H9 (cell line): ENCODE data around the gene GJB4. TPM values are rescaled to one million over a fixed set of nuclear protein-coding genes. Genes with fewer than 3 reads are reported as not detected.

ENCODE experiments used
- DNase-seq: peaks from one replicate; pipeline ENCODE4 v3.0.0-alpha.2; 2017
- H2AFZ ChIP-seq: one replicate; pipeline ENCODE4 v1.6.1; 2013; ENCODE audit warnings: mild to moderate bottlenecking, low read length, control low read depth, moderate library complexity
- H2AK5ac ChIP-seq: 2 replicates; pipeline ENCODE4 v1.6.1; 2013; ENCODE audit warnings: low read length, control low read depth, mixed read lengths; ENCODE audit not compliant: insufficient read length
- H2BK120ac ChIP-seq: one replicate; pipeline ENCODE4 v1.6.1; 2013; ENCODE audit warnings: low read depth, mild to moderate bottlenecking, low read length, control low read depth, inconsistent platforms; ENCODE audit not compliant: poor library complexity, severe bottlenecking
- H2BK12ac ChIP-seq: 2 replicates; pipeline ENCODE4 v1.6.1; 2013; ENCODE audit warnings: low read length, control low read depth, mixed read lengths, low read depth; ENCODE audit not compliant: insufficient read length
- H2BK15ac ChIP-seq: 2 replicates; pipeline ENCODE4 v1.6.1; 2013; ENCODE audit warnings: low read depth, low read length, control low read depth
- H2BK20ac ChIP-seq: one replicate; pipeline ENCODE4 v1.6.1; 2013; ENCODE audit warnings: low read depth, mild to moderate bottlenecking, low read length, control low read depth, inconsistent platforms; ENCODE audit not compliant: poor library complexity, severe bottlenecking
- H2BK5ac ChIP-seq: 2 replicates; pipeline ENCODE4 v1.6.1; 2013; ENCODE audit warnings: low read length, control low read depth, mixed read lengths; ENCODE audit not compliant: insufficient read length
- H3K14ac ChIP-seq: 2 replicates; pipeline ENCODE4 v1.6.1; 2013; ENCODE audit warnings: low read length, control low read depth; ENCODE audit not compliant: insufficient read depth
- H3K18ac ChIP-seq: 2 replicates; pipeline ENCODE4 v1.6.1; 2013; ENCODE audit warnings: low read depth, mild to moderate bottlenecking, mixed read lengths, low read length, control low read depth; ENCODE audit not compliant: insufficient read length
- H3K23ac ChIP-seq: 2 replicates; pipeline ENCODE4 v1.6.1; 2013; ENCODE audit warnings: low read length, control low read depth, mixed read lengths, low read depth; ENCODE audit not compliant: insufficient read length
- H3K23me2 ChIP-seq: 2 replicates; pipeline ENCODE4 v1.6.1; 2013; ENCODE audit warnings: low read depth, mild to moderate bottlenecking, mixed read lengths, low read length, control low read depth; ENCODE audit not compliant: insufficient read length, poor library complexity, severe bottlenecking
- H3K27ac ChIP-seq: 2 replicates; pipeline ENCODE4 v1.5.1; 2013; ENCODE audit warnings: low read length, control low read depth, mixed read lengths, low read depth; ENCODE audit not compliant: insufficient read length
- H3K27me3 ChIP-seq: 2 replicates; pipeline ENCODE4 v1.6.1; 2013; ENCODE audit warnings: low read length, control low read depth, inconsistent platforms; ENCODE audit not compliant: insufficient read depth
- H3K4ac ChIP-seq: 2 replicates; pipeline ENCODE4 v1.6.1; 2013; ENCODE audit warnings: low read depth, mild to moderate bottlenecking, control low read depth, inconsistent platforms, low read length, moderate library complexity
- H3K4me1 ChIP-seq: 2 replicates; pipeline ENCODE4 v1.6.1; 2013; ENCODE audit warnings: low read length, control low read depth, inconsistent platforms; ENCODE audit not compliant: insufficient read depth
- H3K4me2 ChIP-seq: 2 replicates; pipeline ENCODE4 v1.6.1; 2013; ENCODE audit warnings: low read length, control low read depth, mixed read lengths; ENCODE audit not compliant: insufficient read length, insufficient read depth
- H3K56ac ChIP-seq: 2 replicates; pipeline ENCODE4 v1.6.1; 2013; ENCODE audit warnings: low read depth, mild to moderate bottlenecking, mixed read lengths, low read length, control low read depth; ENCODE audit not compliant: insufficient read length
- H3K79me1 ChIP-seq: 2 replicates; pipeline ENCODE4 v1.6.1; 2013; ENCODE audit warnings: low read depth, mild to moderate bottlenecking, moderate library complexity, low read length, control low read depth, inconsistent platforms; ENCODE audit not compliant: insufficient read depth, poor library complexity, severe bottlenecking
- H3K79me2 ChIP-seq: 2 replicates; pipeline ENCODE4 v1.6.1; 2013; ENCODE audit warnings: low read length, control low read depth, inconsistent platforms; ENCODE audit not compliant: insufficient read depth
- H3K9ac ChIP-seq: 2 replicates; pipeline ENCODE4 v1.6.1; 2013; ENCODE audit warnings: low read length, control low read depth, mixed read lengths; ENCODE audit not compliant: insufficient read length; ENCODE audit errors: extremely low read depth
- H3K9me3 ChIP-seq: one replicate; pipeline ENCODE4 v1.6.1; 2013; ENCODE audit warnings: low read depth, low read length, inconsistent platforms; ENCODE audit not compliant: control insufficient read depth
- H3T11ph ChIP-seq: one replicate; pipeline ENCODE4 v1.6.1; 2013; ENCODE audit warnings: mild to moderate bottlenecking, low read length, control low read depth, inconsistent platforms
- H4K20me1 ChIP-seq: one replicate; pipeline ENCODE4 v1.6.1; 2013; ENCODE audit not compliant: control insufficient read depth, insufficient read length, insufficient read depth
- H4K5ac ChIP-seq: 2 replicates; pipeline ENCODE4 v1.6.1; 2013; ENCODE audit warnings: low read depth, mild to moderate bottlenecking, mixed read lengths, low read length, control low read depth; ENCODE audit not compliant: insufficient read length
- H4K8ac ChIP-seq: replicated peaks from 2 replicates; pipeline ENCODE4 v1.6.1; 2013; ENCODE audit warnings: low read length, control low read depth, mixed read lengths, low read depth; ENCODE audit not compliant: insufficient read length
- H4K91ac ChIP-seq: 2 replicates; pipeline ENCODE4 v1.6.1; 2013; ENCODE audit warnings: low read depth, mild to moderate bottlenecking, moderate library complexity, mixed read lengths, low read length, control low read depth; ENCODE audit not compliant: insufficient read length
- H3K27ac Mint-ChIP-seq, 3 experiments: 2 replicates in 2 of 3; 3 replicates in 1 of 3; pipeline ENCODE4 v1.8.0; 2020 to 2021; ENCODE audit warnings: mixed read lengths in 3 of 3, mild to moderate bottlenecking in 1 of 3, moderate library complexity in 1 of 3
- H3K27me3 Mint-ChIP-seq: 2 replicates; pipeline ENCODE4 v1.8.0; 2021; ENCODE audit warnings: low read depth, mild to moderate bottlenecking, moderate library complexity, mixed read lengths
- H3K36me3 Mint-ChIP-seq, 3 experiments: 2 replicates in 2 of 3; 3 replicates in 1 of 3; pipeline ENCODE4 v1.8.0; 2020 to 2021; ENCODE audit warnings: low read depth in 3 of 3, mixed read lengths in 3 of 3; ENCODE audit not compliant: insufficient read depth in 1 of 3
- H3K4me1 Mint-ChIP-seq, 2 experiments: 2 replicates each; pipeline ENCODE4 v1.8.0; 2020; ENCODE audit warnings: mixed read lengths in 2 of 2
- H3K4me3 Mint-ChIP-seq, 2 experiments: 2 replicates in 1 of 2; 3 replicates in 1 of 2; pipeline ENCODE4 v1.8.0; 2020 to 2021; ENCODE audit warnings: mild to moderate bottlenecking in 2 of 2, mixed read lengths in 2 of 2, moderate library complexity in 1 of 2
- H3K9me3 Mint-ChIP-seq, 2 experiments: 2 replicates in 1 of 2; 3 replicates in 1 of 2; pipeline ENCODE4 v1.8.0; 2020; ENCODE audit warnings: mild to moderate bottlenecking in 2 of 2, mixed read lengths in 2 of 2, moderate library complexity in 1 of 2
- WGBS: extraction: QIAGEN DNeasy Blood & Tissue Kit; methylation state at CpG from one replicate; pipeline ENCODE4 v1.1.7; 2013; ENCODE audit warnings: missing lambda C conversion rate, low lambda C conversion rate, mixed read lengths; ENCODE audit not compliant: insufficient read length; ENCODE audit errors: extremely low coverage; 5-methylcytosine and 5-hydroxymethylcytosine counted together
- total RNA-seq: library from RNA; stranded (reverse); gene quantifications from 2 replicates; pipeline ENCODE4 v1.2.1, GENCODE V29; 2021
- TF ChIP-seq, protein P1 (sequence below): fragments of 200-600 bp; sonication (generic); conservative IDR thresholded peaks from 3 replicates; pipeline ENCODE4 v1.8.0; 2021; ENCODE audit warnings: antibody characterized with exemption, mild to moderate bottlenecking

GJB4 gene
- total RNA-seq, 1 experiment from 2014 or later, result not detected

DNA sequence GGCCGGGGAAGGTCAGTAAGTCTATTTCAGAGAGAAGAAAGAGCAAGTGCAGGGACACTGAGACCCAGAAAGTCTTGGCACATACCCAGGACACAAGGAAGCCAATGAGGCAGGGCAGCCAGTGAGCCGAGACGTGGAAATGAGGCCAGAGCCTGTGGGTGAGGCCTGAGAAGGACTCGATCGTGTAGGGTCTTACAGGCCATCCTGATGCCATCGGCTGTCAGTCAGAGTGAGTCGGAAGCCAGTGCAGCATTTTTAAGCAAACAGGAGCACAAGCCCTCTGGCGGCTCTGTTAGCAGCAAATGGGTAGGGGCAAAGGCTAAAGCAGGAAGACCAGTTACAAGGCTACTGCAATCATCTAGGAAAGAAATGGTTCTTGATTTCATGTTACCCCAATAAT is 15.4 kb downstream of the GJB4 start:
- no peaks in the 10 kb centered on the region for H3K36me3 Mint-ChIP-seq
- no peak for DNase-seq
- Histone ChIP-seq H3K23ac (no peak overlapping the region), H4K20me1 (no peaks in the 10 kb centered on the region), H3T11ph (no peak overlapping the region), H3K18ac (no peak overlapping the region), H3K56ac (no peak overlapping the region), H2BK120ac (no peak overlapping the region), H2AK5ac (no peak overlapping the region), H4K91ac (no peak overlapping the region), H2BK20ac (no peak overlapping the region), H3K79me1 (no peaks in the 10 kb centered on the region), H2BK12ac (no peak overlapping the region), H2AFZ (no peak overlapping the region), H4K5ac (no peak overlapping the region), H3K14ac (no peak overlapping the region), H4K8ac (no peak overlapping the region), H3K9me3 (no peaks in the 10 kb centered on the region), H2BK15ac (no peak overlapping the region), H3K4ac (no peak overlapping the region), H3K4me1 (no peaks in the 10 kb centered on the region), H3K9ac (no peak overlapping the region), H3K23me2 (no peaks in the 10 kb centered on the region), H3K27me3 (no peaks in the 10 kb centered on the region), H2BK5ac (no peak overlapping the region), H3K4me2 (no peak overlapping the region), H3K27ac (no peak overlapping the region), H3K79me2 (no peaks in the 10 kb centered on the region)
- TF ChIP-seq, protein P1, sequence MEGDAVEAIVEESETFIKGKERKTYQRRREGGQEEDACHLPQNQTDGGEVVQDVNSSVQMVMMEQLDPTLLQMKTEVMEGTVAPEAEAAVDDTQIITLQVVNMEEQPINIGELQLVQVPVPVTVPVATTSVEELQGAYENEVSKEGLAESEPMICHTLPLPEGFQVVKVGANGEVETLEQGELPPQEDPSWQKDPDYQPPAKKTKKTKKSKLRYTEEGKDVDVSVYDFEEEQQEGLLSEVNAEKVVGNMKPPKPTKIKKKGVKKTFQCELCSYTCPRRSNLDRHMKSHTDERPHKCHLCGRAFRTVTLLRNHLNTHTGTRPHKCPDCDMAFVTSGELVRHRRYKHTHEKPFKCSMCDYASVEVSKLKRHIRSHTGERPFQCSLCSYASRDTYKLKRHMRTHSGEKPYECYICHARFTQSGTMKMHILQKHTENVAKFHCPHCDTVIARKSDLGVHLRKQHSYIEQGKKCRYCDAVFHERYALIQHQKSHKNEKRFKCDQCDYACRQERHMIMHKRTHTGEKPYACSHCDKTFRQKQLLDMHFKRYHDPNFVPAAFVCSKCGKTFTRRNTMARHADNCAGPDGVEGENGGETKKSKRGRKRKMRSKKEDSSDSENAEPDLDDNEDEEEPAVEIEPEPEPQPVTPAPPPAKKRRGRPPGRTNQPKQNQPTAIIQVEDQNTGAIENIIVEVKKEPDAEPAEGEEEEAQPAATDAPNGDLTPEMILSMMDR, result no peak
- H3K27me3 Mint-ChIP-seq, result peaks cover 13% of the 10 kb centered on the region
- no CpG with 5 or more reads among the region's 8 CpGs for WGBS
- no peak overlapping the region for H3K27ac Mint-ChIP-seq
- no peaks in the 10 kb centered on the region for H3K9me3 Mint-ChIP-seq
- 0 out of 4 replicates have a peak, but pooled peaks cover 0 to 2% of the 10 kb centered on the region in 2 experiments for H3K4me1 Mint-ChIP-seq
- H3K4me3 Mint-ChIP-seq, result no peak overlapping the region
